ENCODE results near the gene TSPOAP1.

Gene TSPOAP1

DNA sequence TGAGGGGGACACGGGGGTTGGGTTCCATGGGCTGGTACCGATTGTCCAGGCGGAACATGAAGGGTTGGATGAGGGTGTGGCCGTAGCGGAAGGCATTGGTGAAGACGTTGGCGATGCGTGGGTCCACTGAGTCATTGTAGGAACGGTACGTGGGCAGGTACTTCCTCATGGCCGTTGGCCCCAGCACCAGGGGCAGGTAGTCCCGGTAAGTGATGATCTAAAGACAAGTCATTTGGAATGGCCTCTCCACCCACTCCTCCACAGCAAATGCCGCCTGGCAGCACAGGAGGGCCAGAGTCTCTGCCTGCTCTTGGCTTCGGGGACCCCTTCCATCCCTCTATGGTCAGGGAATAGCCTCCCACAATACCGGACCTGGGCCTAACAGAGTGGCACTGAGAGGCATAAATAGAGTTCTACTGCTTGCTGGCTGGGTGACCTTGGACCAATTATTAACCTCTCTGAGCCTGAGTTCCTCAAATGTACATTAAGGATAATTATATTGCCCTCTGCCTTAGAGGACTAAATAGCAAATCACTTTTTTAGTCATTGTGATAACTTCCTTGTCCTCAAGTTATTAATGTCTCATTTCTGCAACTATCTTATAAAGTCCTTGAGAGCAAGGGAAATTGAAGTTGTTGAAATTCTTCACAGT lies 55.0 kb downstream of the TSPOAP1 start:
- no peak for DNase-seq

DNA sequence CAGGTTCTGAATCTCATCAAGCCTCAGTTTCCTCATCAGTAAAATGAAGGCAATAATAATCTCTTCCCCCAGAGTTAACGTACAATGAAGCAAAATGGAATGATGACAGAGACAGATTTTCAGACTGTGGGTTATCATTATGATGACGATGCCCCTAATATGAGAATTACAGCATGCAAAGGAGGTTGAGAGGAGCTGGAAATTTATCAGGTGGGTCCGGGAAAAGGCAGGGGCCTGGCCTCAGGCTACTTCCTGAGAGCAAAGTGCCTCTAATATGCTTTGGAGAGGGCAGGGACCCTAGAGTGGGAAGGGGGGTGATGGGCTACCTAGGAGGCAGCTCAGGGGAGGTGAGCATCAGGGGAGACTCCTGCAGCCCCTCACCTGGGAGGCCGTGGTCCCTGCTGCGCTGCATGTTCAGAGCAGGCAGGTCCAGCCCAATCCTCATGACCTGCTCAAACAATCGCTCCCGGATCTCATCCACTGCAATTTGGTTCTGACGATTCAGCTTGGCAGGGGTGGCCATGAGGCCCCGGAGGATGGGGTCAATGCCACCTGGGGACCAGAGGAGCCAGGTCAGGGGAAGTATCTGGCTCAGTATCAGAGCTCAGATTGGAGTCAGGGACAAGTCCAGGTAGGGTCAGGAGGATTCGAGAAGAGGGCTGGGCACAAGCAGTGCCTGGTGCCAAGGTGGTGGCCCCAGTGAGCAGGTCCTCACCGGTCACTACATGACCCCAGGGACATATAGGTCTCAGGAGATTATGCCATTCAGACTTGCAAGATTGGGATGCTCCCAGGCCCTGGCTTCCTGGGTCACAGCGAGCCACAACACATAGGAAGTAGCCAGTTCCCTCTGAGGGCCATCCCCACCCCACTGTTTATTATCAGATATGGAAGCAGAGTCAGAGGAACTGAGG lies 56.0 kb downstream of the TSPOAP1 start:
- DNase-seq, result no peak

DNA sequence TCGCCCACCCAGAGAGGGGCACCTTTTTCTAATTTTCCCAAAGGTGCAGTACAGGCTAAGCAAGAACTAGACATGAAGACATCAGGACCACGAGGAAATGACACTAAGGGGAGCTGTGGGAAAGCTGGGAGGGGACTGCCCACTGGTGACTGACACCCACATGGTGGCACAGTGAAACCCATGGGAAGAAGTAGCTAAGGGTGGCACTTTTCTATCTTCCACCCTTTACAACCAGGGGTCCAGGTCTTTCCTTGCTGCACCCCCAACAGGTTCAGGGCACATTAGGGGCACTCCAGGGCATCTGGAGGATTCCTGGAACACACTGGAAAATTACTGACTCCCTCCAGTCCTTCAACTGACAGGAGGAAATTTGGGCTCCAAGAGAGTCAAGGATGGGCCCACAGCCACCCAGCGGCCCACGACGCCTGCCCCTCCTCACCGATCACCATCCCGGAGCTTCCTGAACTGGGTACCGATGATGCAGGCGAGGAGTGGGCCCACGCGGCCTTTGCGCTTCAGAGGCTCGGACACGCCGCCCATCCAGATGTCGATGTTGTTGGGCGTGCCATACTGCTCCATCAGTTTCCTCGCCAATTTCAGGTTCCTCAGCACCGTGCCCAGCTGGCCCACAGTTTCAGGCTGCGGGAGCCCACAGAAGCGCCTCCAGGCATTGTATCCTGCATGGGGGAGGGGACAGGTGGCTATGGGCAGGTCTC lies 57.2 kb downstream of the TSPOAP1 start:
- DNase-seq, result no peak

DNA sequence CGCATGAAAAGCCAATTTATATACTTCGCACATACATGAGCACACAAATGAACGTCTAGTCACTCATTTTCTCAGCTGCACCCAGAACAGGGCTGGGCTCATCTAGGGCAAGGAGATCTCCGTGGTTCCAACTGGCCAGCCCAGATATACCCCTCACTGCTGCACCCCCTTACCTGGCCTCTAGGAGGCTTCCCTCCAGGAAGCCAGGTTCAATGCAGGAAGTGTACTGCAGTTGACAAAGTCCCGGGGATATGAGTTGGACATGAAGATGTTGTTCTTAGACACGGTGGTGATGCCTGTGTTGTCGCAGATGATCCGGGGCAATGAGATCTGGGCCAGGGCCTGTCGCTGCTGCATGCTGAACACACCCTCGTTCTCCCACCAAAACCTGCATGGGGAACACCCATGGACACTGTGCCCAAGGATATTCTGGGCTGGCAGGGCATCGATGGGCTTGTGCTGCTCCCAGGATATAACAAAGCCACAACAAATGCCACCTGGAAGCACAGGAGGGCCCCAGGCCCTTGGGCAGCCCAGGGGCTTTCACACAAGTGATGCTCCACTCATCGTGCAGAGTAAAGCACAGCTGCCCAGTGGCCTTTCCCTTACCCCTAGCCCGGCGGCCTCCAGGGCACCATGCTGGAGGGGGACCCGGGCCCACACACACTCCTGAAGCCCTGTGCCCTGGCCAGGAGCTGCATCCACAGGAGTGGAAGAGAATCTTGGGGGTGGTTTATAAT lies 57.9 kb downstream of the TSPOAP1 start:
- DNase-seq, result no peak

DNA sequence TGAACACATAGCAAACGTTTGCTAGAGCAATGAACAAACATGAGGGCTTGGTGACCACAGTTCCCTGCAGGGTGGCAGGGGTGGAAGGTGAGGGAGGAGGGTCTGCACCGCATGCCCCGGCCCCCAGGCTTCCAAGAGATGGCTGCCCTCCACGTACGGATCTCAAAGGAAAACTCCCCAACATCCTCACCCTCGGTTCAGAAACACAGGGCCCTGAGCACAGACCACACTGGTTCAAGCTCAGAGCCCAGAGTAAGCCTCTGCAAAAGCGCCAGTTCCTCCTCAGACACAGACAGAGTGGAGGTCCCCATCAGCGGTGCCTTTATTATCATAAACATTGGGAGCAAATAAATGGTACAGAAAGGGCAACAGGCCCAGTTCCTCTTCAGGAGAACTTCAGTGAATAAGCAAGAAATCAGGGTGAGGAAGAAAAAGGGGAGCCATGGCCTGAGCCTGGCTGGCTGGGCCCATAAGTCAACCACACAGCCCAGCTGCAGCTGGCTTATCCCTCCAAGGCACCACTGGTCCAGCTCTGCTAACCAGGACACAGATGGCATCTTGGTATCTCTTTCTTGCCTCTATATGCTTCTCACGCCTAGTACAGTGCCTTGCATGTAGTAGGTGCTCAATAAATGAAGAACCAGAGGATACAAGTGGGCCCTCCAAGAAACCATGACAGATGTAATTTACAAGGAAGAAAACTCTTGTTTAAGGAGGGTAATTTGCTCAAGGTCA lies 58.9 kb downstream of the TSPOAP1 start:
- no peak for DNase-seq

DNA sequence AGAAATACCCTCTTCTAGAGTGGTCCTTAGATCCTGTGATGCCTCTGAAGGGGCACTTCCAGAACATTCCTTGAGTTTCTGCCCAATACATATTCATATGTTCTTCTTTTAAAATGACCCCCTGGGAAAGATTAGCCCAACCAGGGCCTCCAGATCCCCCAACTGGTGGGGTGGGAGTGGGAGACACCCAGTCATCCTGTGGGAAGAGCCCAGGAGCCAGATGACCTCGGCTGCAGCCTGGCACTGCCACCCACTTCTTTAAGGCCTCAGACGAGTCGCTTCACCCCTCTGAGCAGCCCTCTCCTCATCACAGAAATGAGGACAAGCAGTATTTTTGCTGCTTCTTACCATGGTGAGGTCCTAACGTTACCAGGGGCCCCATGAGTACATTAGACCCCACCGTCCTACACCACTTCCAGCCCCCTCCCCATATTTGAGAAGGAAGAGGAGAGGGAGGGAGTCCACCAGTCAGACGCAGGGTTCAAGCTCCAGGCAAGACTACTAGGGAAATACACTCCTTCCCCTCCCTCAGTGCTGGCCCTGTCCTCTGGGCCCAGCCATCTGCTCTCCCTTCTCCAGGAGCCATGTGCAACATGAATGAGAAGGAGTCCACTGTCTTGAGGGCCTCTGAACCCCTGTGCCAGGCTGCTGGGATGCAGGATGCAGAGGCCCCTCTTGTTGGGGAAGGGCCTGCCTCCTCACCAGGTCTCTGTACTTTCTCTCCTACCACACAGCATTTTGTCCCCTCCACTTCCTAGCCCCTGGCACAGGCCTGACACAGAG lies 59.6 kb downstream of the TSPOAP1 start:
- DNase-seq, result no peak

DNA sequence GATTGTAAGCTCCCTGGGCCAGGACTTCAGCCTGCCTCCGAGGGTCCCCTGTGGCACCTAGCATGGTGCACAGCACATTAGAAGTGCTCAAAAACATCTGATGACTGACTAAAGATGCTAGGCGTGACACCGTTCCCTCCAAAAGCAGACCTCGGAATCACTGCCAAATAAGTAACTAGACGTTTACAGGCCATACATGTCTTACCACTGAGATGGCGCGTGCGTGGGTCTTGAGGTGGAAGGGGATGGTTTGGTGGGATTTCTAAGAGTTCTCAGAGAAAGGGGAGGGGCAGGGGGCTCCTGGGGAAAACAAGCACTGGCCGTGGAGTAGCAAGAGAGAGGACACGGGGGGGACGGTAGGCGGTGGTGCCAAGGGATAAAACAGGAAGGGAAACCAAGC lies 60.3 kb downstream of the TSPOAP1 start:
- no peak for DNase-seq

DNA sequence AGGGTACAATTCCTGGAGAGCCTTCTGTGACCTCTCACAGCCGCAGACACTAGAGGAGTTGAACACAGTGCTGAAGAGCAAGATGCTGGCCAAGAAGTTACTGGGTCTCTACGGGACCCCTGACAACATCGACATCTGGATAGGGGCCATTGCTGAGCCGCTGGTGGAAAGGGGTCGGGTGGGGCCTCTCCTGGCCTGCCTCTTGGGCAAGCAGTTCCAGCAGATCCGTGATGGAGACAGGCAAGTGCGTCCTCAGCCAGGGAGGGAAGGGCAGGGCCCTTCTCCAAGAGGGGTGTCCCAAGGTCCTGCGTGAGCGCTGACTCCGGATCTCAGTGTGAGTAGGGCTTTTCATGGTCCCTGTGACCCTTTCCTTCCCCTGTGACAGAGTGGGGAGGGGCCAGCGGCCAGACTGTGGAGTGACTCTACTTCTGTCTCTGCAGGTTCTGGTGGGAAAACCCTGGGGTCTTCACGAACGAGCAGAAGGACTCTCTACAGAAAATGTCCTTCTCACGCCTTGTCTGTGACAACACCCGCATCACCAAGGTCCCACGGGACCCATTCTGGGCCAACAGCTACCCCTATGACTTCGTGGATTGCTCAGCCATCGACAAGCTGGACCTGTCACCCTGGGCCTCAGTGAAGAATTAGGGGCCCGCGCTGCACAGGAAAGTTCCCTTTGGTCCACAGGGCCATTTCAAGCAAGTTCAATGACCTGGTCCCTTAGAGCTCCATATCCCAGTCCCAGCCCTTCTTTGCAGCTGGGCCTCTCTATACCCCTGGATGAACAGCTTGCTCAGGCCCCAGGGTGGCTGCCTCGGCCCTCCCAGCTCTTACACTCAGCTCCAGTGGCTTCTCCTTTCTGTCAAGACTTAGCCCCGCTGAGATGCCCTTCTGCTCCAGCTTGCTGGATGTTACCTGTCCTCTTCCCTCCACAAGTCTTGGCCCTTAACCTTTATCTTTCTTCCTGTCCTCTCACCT lies 61.0 kb downstream of the TSPOAP1 start:
- no peak for DNase-seq

DNA sequence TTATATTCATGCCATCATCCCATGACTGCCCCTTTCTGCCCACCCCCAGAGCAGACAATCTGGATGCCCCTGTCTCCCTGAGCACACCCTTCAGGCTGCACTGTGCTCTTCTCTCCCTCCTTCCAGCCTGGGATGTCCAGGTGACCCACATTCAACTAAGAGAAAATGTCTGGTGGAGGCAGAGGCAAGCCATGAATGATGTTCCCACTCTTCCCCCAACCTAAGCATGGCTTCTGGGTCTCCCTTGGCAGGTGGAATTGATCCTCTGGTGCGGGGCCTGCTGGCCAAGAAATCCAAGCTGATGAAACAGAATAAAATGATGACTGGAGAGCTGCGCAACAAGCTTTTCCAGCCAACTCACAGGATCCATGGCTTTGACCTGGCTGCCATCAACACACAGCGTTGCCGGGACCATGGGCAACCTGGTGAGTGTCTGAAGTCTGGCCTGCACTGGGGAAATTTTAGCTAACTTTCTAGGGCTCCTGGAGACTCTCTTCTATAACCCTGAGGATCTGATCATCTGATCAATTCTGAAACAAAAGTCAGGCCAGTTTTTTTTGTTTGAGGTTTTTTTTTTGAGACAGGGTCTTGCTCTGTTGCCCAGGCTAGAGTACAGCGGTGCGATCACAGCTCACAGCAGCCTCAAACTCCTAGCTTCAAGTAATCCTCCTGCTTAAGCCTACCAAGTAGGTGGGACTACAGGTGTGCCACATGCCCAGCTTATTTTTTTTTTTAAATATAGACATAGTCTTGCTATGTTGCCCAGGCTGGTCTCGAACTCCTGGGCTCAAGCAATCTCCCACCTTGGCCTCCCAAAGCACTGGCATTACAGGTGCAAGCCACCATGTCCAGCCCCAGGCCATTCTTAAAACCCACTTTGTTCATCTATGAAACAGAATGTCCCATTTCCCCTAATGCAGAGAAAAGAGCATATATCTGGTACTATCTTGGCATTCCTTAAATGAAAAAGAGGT lies 62.4 kb downstream of the TSPOAP1 start:
- DNase-seq, result no peak

DNA sequence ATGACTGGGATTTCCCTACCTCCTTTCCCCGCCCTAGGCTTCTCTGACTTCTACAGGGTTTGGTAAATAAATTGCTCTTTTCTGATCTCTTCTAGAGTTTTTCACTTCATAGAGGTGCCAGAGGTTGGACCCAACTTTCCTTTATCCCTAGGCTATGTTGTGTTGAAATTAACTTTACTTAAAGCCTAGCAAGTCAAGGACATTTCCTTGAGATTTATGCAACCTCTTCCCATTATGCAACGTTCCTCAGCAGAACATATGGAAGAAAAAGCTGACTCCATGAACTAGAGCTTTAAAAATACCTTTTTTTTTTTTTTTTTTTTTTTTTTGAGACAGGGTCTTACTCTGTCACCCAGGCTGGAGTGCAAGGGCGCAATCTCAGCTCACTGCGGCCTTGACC lies 63.3 kb downstream of the TSPOAP1 start:
- DNase-seq, result no peak

DNA sequence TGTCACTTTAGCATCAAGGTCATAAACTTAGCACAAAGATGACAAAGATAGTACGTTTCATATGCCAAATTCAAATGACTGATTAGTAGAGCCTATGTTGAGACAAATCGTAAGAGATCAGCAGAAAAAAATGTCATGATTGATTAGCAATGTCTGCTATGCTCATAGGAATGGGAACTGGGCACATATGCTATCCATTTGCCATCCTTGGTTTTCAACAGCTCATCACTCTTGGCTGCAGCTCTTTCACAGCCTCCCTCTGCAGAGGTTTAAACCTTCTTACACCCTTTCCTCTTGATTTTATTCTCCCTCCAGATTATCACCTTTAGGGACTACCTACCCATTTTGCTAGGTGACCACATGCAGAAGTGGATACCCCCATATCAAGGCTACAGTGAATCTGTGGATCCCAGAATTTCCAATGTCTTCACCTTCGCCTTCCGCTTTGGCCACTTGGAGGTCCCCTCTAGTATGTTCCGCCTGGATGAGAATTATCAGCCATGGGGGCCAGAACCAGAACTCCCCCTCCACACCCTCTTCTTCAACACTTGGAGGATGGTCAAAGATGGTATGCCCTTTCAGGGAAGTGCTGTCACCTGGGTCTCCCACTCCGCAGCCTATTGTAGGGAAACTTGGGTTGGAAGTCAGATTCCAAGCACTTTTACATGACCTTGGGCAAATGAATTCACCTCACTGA lies 64.0 kb downstream of the TSPOAP1 start:
- DNase-seq, result no peak

DNA sequence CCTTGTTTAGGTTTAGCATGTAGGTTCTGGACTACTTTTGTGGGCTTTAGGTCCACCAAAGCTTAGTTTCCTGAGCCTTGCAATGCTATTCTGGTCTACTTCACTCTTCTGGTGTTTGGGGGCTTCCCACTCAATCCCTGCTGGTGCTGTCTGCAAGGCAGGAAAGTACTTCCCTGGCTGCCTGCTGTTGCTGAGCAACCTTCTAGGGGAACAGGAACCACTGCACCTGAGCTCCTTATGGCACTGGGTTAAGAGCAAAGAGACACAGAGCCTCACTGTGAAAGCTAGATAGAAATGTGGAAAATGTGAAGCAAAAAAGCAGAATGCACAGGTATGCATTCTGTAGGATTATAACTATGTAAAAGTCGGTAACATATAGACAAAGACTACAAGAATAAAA lies 64.8 kb downstream of the TSPOAP1 start:
- DNase-seq, result no peak

DNA sequence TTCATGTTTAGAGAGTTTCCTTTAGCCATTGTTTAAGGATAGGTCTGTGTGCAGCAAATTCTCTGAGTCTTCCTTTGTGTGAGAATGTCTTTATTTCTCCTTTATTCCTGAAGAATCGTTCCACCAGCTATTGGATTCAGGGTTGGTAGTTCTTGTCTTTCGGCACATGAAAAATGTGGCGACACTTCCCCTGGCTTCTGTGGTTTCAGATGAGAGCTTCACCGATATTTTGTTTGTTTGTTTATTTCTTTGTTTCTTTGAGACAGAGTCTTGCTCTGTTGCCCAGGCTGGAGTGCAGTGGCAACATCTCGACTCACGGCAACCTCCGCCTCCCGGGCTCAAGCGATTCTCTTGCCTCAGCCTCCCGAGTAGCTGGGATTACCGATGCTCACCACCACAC lies 66.4 kb downstream of the TSPOAP1 start:
- no peak for DNase-seq

DNA sequence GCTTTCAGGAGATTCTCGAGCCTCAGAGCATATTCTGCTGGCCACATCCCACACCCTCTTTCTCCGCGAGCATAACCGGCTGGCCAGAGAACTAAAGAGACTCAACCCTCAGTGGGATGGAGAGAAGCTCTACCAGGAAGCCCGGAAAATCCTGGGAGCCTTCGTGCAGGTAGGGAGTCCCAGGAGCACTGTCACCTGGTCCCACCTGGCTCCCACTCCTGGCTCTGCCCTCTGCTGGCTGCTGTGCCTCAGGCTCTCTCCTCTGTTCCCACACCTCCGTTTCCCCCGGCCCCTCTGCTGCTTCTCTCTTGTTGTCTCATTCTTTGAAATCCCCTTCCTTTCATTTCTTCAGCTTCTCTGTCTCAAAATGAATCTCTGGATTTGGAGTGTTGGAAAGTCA lies 73.8 kb downstream of the TSPOAP1 start:
- DNase-seq, result no peak

DNA sequence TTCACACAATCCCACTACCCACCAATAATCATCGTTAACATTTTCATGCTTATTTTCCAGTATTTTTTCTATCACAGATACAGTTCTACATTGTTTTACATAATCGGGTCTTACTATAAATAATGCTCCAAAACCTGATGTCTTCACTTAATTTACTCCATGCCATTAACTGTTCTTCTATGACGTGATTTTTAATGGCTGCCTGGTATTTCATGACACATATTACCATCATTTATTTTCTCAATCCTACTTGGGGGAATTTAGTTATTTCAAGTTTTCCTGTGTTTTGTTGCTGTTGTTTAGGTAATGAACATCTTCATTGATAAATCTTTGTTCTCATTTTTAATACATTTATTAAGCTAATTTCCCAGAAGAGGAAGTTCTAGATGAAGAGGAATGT lies 75.5 kb downstream of the TSPOAP1 start:
- DNase-seq, result no peak

DNA sequence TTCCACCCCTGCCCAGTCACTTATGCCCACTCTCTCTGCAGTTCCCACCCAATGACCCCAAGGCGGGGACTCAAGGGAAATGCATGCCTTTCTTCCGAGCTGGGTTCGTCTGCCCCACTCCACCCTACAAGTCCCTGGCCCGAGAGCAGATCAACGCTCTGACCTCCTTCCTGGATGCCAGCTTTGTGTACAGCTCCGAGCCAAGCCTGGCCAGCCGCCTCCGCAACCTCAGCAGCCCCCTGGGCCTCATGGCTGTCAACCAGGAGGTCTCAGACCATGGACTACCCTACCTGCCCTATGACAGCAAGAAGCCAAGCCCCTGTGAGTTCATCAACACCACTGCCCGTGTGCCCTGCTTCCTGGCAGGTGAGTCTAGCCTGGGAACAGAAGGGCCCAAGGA lies 76.5 kb downstream of the TSPOAP1 start:
- DNase-seq, result no peak
